PC-9 (cell line): ENCODE measurements around the gene CDK5RAP2.

Experiments
- CTCF ChIP-seq: fragments of 200-600 bp; sonication (generic); conservative IDR thresholded peaks from 2 replicates; pipeline ENCODE4 v1.6.1; 2017; ENCODE audit warnings: mixed run types, antibody characterized with exemption, mild to moderate bottlenecking, moderate library complexity
- EZH2 ChIP-seq: fragments of 200-600 bp; sonication (generic); IDR thresholded peaks from 2 replicates; pipeline ENCODE4 v1.8.0; 2017; ENCODE audit warnings: antibody characterized with exemption, low read depth

- no peak for TF ChIP-seq CTCF
- TF ChIP-seq EZH2: no peak
Measured at GRCh38 chr9:120562861-120563443, 17.0 kb downstream of the CDK5RAP2 start.
